Rectal smooth muscle tissue (tissue), 1 donor: ENCODE measurements around the gene RPS21.

ENCODE experiments used
- H3K27ac ChIP-seq: one replicate; pipeline ENCODE4 v1.7.0; 2013; ENCODE audit warnings: low read depth, low read length, inconsistent platforms
- H3K27me3 ChIP-seq: one replicate; pipeline ENCODE4 v1.7.0; 2013; ENCODE audit warnings: low read length; ENCODE audit not compliant: control insufficient read depth, insufficient read depth
- H3K36me3 ChIP-seq: one replicate; pipeline ENCODE4 v1.7.0; 2013; ENCODE audit warnings: low read length; ENCODE audit not compliant: control insufficient read depth, insufficient read depth
- H3K4me1 ChIP-seq: one replicate; pipeline ENCODE4 v1.7.0; 2013; ENCODE audit warnings: low read length; ENCODE audit not compliant: control insufficient read depth, insufficient read depth
- H3K4me3 ChIP-seq: one replicate; pipeline ENCODE4 v1.7.0; 2013; ENCODE audit warnings: low read length
- H3K9ac ChIP-seq: one replicate; pipeline ENCODE4 v1.7.0; 2013; ENCODE audit warnings: low read length

RPS21 gene

GRCh38 chr20:62363920-62364851 is 22.7 kb upstream of the RPS21 start:
- Histone ChIP-seq H3K36me3 (peaks cover 4% of the 10 kb centered on the region), H3K9ac (peak overlapping the region; percentile 1), H3K4me3 (peak overlapping the region; percentile 73), H3K4me1 (peaks cover 59% of the 10 kb centered on the region), H3K27ac (peak overlapping the region; percentile 90), H3K27me3 (no peaks in the 10 kb centered on the region)

DNA sequence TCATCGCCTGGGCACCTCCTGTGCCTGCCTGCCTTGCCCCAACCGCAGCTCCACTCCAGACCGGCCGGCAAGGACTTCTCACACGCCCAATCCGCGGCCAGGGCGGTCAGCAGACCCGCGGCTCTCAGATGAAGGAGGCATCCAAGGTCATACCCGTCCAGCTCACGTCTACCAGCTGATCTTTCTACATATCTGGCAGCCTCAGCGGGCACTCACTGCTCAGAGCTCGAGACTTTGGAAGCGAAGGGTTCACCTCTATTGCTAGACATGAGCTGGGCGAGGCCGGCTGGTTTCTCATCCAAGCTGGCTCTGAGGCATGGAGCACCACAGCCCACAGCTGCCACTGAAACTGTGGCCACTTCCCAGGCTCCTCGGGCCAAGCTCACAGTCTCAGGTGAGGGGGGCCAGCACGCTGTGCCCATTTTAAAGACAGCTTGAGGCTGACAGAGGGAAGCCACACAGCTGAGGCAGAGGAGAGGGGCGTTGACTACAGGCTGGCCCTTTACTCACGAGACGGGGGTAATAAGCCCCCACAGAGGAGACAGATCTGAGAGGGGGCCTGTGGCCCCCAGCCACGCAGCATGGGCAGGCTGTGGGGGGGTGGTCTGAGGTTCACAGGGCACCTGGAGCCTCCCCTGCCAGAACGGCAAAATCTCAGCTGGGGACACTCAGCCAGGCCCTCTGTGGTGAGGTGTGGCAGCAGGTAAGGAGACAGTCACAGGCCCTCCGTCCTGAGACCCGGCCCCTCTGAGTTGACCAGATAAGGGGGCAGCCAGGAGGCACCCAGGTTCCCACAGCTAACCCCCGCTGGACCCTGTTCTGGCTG is 21.8 kb upstream of the RPS21 start:
- Histone ChIP-seq H3K27ac (peak overlapping the region; percentile 90), H3K9ac (no peak overlapping the region), H3K4me1 (peaks cover 68% of the 10 kb centered on the region), H3K36me3 (peaks cover 4% of the 10 kb centered on the region), H3K27me3 (peaks cover 6% of the 10 kb centered on the region), H3K4me3 (peak overlapping the region; percentile 73)

DNA sequence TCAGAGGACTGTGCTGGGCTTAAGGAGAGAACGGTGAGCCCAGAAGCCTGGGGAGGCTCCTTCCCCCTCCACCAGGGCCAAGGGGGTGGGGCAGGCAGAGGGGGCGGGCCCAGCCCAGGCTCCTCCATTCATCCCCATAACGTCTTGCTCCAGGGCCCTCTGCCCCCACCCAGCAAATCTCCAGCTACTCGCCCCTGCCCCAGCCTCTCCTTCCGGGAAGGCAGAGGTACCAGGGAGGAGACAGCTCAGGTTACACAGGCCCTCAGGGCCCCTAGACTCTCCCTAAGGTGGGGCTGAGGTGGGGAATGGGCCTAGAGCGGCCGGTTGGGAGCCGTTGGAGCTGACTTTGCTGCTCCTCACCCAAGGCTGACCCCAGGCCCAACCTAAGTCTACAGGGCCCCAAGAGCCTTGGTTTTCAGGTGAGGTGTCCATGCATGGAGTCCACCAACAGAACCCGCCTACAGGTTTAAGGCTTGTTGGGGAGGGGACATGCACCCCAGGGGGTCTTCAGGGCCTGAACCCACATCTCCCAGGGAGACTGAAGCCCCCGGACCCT is 21.0 kb upstream of the RPS21 start:
- Histone ChIP-seq H3K4me1 (peaks cover 73% of the 10 kb centered on the region), H3K27me3 (peaks cover 7% of the 10 kb centered on the region), H3K9ac (no peak overlapping the region), H3K27ac (peak overlapping the region; percentile 92), H3K36me3 (peaks cover 4% of the 10 kb centered on the region), H3K4me3 (peak overlapping the region; percentile 73)

GRCh38 chr20:62366370-62367135 is 20.4 kb upstream of the RPS21 start:
- Histone ChIP-seq H3K4me1 (peaks cover 71% of the 10 kb centered on the region), H3K4me3 (peak overlapping the region; percentile 73), H3K27me3 (peaks cover 7% of the 10 kb centered on the region), H3K36me3 (peaks cover 4% of the 10 kb centered on the region), H3K9ac (peak overlapping the region; percentile 21), H3K27ac (peak overlapping the region; percentile 92)

DNA sequence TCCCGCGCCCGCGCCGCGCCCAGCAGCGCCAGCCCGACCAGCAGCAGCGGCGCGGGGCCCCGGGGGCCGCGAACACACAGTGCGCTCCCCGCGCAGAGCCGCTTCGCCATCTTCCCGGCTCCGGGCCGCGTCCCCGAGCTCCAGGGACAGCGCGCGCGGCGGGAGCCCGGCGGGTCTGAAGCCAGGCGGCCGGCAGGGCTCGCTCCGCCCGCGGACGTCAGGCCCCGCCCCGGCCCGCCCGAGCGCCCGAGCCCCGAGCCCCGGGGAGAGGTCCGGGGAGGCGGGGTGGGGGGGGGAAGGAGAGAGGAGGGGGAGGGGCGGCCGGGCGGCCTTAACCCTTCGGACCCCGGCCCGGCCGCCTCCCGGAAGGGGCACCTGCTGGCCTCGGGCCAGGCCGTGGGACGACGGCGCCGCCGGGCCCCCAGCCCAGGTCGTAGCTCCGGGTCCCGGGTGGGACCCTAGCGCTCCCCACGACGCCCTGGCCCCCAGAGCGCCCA is 19.7 kb upstream of the RPS21 start, which contains the start of gene LAMA5:
TSS of gene LAMA5 (minus strand) at position 177 of the 497 bp plus-strand sequence. CDS start at position 110, 67 bp downstream.
- H3K4me3 ChIP-seq: peak within 1 kb of the TSS; percentile 73
- H3K4me1 ChIP-seq: peaks cover 71% of the 10 kb centered on the region
- H3K27me3 ChIP-seq: peaks cover 7% of the 10 kb centered on the region

DNA sequence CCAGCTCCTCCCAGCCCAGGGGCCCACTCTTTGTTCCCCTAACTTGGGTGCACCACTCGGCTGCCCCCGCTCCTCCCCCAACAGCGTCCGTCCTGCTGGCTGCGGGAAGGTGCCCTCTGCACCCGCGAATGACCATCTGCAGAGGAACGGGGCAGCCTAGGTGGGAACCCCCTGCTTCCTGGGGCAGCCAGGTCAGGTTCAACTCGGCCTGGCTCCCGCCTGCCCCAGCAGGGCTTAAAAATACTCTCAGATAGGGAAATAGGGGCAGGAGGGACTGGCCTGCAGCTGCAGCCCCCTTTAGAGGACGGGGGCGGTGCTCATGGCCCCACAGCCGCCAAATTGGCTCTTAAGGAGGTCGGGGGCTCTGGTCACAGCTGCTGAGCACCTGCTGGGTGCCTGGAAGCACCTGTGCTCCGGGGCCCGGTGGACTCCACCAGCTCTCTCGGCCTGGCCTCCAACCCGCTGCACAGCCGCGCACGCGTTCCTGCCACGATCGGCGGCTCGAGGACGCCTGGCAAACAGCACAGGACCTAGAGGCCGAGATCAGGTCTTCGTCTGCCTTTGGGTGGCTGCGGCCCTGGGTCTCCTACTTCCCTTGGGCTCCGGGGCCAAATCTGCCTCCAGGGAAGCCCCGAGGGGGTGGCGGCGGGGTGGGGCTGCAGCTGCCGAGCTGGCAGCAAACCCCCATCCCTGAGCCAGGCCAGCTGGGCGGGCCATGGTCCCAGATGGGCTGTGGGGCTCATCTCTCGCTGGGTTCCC is 19.1 kb upstream of the RPS21 start:
- no peak overlapping the region for H3K9ac ChIP-seq
- peaks cover 71% of the 10 kb centered on the region for H3K4me1 ChIP-seq
- peaks cover 7% of the 10 kb centered on the region for H3K27me3 ChIP-seq
- H3K4me3 ChIP-seq: peak overlapping the region; percentile 65
- peak overlapping the region; percentile 96 for H3K27ac ChIP-seq
- no peaks in the 10 kb centered on the region for H3K36me3 ChIP-seq

More for the DNA sequence above, 19.7 kb upstream of the RPS21 start, which contains the start of gene LAMA5:
- Histone ChIP-seq H3K9ac (peak within 1 kb of the TSS; percentile 21), H3K27ac (peak within 1 kb of the TSS; percentile 96), H3K36me3 (peaks cover under 1% of the 10 kb centered on the region)

GRCh38 chr20:62368392-62368975 is 18.4 kb upstream of the RPS21 start:
- H3K4me1 ChIP-seq: peaks cover 66% of the 10 kb centered on the region
- peaks cover 7% of the 10 kb centered on the region for H3K27me3 ChIP-seq
- peak overlapping the region; percentile 96 for H3K27ac ChIP-seq
- H3K9ac ChIP-seq: peak overlapping the region; percentile 8
- peak overlapping the region; percentile 65 for H3K4me3 ChIP-seq
- no peaks in the 10 kb centered on the region for H3K36me3 ChIP-seq

- peak overlapping the region; percentile 96 for H3K27ac ChIP-seq
- peaks cover 63% of the 10 kb centered on the region for H3K4me1 ChIP-seq
- peak overlapping the region; percentile 65 for H3K4me3 ChIP-seq
- peaks cover 10% of the 10 kb centered on the region for H3K27me3 ChIP-seq
- H3K36me3 ChIP-seq: no peaks in the 10 kb centered on the region
- H3K9ac ChIP-seq: no peak overlapping the region
Measured at GRCh38 chr20:62368976-62369814, 17.7 kb upstream of the RPS21 start.

DNA sequence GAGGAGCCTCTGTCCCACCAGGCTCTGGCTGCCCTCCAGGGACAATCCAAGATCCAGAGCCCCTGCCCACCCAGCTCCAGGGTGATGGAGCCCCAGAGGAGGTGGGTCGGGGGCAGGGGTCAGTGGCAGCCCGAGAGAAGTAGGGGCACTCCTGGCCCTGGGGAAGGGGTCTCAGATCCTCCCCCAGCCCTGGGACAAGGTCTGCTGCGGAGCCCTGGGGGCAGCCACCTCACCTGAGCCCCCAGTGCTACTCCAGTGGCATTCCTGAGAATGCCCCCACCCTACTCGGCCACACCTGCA is 17.1 kb upstream of the RPS21 start:
- Histone ChIP-seq H3K4me3 (no peak overlapping the region), H3K9ac (no peak overlapping the region), H3K27me3 (peaks cover 10% of the 10 kb centered on the region), H3K27ac (peak overlapping the region; percentile 96), H3K36me3 (no peaks in the 10 kb centered on the region), H3K4me1 (peaks cover 63% of the 10 kb centered on the region)

- H3K9ac ChIP-seq: peak overlapping the region; percentile 45
- peak overlapping the region; percentile 96 for H3K27ac ChIP-seq
- H3K4me3 ChIP-seq: no peak overlapping the region
- H3K4me1 ChIP-seq: peaks cover 65% of the 10 kb centered on the region
- H3K27me3 ChIP-seq: peaks cover 10% of the 10 kb centered on the region
- no peaks in the 10 kb centered on the region for H3K36me3 ChIP-seq
Measured at GRCh38 chr20:62370115-62370806, 16.6 kb upstream of the RPS21 start.
